Measurements from ENCODE around the gene GNL3.

The GNL3 gene

DNA sequence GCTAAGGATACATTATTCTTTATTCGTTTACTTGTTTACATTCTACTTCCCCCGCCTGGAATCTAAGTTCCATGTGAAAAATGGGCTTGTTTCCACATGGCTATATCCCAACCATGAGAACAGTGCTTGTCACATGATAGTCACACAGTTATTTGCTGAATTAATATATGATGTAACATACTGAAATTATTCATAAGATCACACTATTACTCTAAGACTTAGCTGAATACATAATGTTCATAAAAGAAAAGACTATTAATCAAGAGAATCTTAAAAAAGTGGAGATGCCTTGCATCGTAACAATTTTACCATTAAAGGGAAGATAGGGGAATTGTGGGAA lies 6.7 kb upstream of the GNL3 start:
- Mint-ChIP-seq H3K4me1 (peaks cover 37% of the 10 kb centered on the region), H3K27me3 (no peaks in the 10 kb centered on the region), H3K9me3 (no peaks in the 10 kb centered on the region), H3K36me3 (peaks cover 21% of the 10 kb centered on the region), H3K27ac (no peak overlapping the region), H3K4me3 (no peak overlapping the region)

DNA sequence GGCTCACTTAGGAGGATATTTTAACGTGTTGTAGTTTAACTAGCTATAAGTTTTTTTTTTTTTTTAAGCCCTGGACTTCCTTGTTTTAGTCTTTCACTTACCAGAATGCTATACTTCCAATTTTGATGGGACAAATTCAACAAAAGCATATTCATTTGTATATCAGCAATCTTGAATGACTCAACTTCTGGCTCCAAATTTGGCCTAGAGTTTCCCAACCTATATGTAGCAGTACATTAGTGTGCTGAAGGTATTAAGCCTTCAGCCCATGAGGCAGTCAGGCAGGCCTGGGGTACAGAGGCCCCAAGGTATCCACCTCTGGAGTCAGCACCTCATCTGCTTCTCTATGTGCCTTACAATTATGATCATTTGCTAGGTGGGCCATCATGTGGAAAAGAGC lies 6.0 kb upstream of the GNL3 start:
- Mint-ChIP-seq H3K4me3 (no peak overlapping the region), H3K9me3 (no peaks in the 10 kb centered on the region)

DNA sequence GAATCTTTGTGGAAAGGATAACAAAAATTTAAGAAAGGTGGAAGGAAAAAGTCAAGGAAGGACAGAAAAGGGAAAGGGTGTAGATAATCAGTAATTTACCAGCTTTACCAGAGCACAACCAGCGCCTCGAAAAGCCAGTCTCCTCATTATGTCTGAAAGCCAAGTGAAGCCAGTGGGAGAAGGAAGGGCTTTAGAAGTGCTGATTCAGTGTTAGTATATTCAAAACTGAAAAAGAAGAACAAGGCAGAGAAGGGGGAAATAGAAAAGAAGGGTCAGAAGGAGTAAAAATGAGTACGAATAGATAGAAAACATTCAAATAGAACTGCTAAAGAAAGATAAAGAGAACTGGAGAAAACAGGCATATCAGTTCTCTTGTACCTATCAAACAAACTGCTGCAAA lies 4.2 kb upstream of the GNL3 start:
- peak overlapping the region; percentile 66 for H3K27ac Mint-ChIP-seq
- peaks cover 49% of the 10 kb centered on the region for H3K4me1 Mint-ChIP-seq
- peak overlapping the region; percentile 31 for H3K4me3 Mint-ChIP-seq
- H3K9me3 Mint-ChIP-seq: no peaks in the 10 kb centered on the region
- peaks cover 21% of the 10 kb centered on the region for H3K36me3 Mint-ChIP-seq
- H3K27me3 Mint-ChIP-seq: no peaks in the 10 kb centered on the region

More for the DNA sequence above, 6.0 kb upstream of the GNL3 start:
- Mint-ChIP-seq H3K27ac (peak overlapping the region; percentile 77), H3K36me3 (peaks cover 21% of the 10 kb centered on the region), H3K4me1 (peaks cover 43% of the 10 kb centered on the region), H3K27me3 (no peaks in the 10 kb centered on the region)

DNA sequence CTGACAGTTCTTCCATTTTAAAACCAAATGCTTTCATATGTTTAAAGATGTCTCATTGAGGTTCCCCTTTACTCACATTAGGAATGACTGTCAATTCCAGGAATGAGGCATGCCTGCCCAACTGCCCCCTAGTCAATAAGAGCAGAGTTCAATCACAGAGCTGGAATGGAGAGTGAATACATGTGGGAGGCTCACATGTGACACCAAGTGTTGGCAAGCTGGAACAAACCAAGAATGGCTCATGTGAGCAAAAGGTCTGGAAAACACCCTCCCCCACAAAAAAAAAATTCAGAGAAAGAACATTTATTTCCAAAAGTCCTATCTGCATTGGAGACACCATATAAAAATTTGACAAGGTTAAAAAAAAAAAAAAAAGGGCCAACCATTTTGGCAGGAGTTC lies 3.8 kb upstream of the GNL3 start:
- H3K9me3 Mint-ChIP-seq: no peaks in the 10 kb centered on the region
- peaks cover 53% of the 10 kb centered on the region for H3K4me1 Mint-ChIP-seq
- peak overlapping the region; percentile 31 for H3K4me3 Mint-ChIP-seq
- H3K27me3 Mint-ChIP-seq: no peaks in the 10 kb centered on the region
- peaks cover 20% of the 10 kb centered on the region for H3K36me3 Mint-ChIP-seq
- peak overlapping the region; percentile 66 for H3K27ac Mint-ChIP-seq

DNA sequence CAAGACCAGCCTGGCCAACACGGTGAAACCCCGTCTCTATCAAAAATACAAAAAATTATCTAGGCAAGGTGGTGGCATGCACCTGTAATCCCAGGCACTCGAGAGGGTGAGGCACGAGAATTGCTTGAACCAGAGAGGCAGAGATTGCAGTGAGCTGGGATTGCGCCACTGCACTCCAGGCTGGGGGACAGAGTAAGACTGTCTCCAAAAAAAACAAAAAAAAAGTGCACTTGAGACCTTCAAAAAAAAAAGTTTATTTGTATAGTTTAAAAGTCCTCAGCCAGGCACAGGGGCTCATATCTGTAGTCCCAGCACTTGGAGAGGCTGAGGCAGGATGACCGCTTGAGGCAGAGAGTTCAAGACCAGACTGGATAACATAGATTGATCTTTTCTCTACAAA lies 2.2 kb upstream of the GNL3 start:
- H3K9me3 Mint-ChIP-seq: no peaks in the 10 kb centered on the region
- H3K36me3 Mint-ChIP-seq: peaks cover 22% of the 10 kb centered on the region
- peak overlapping the region; percentile 55 for H3K27ac Mint-ChIP-seq
- H3K4me1 Mint-ChIP-seq: peaks cover 69% of the 10 kb centered on the region
- H3K27me3 Mint-ChIP-seq: no peaks in the 10 kb centered on the region
- peak overlapping the region; percentile 96 for H3K4me3 Mint-ChIP-seq

DNA sequence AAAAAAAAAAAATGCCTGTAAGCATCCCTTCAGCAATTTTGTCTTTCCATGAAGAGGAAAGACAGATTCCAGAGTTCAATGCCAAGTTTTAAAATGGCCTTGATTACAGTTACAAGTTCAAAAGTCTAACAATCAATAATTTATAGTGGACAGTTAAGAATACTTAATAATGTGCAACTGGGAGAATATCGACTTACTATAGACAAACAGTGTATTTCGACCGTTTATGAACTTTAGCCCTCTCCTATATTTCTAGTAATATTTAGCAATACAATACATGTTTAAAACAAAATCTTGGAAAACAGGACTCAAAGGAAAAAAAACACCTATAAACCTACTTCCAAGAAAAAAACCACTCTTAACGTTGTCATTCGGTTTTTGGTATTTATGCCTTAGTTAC lies 1.6 kb upstream of the GNL3 start:
- Mint-ChIP-seq H3K27ac (peak overlapping the region; percentile 55), H3K4me1 (peaks cover 72% of the 10 kb centered on the region), H3K36me3 (peaks cover 25% of the 10 kb centered on the region), H3K27me3 (no peaks in the 10 kb centered on the region), H3K4me3 (peak overlapping the region; percentile 96), H3K9me3 (no peaks in the 10 kb centered on the region)

DNA sequence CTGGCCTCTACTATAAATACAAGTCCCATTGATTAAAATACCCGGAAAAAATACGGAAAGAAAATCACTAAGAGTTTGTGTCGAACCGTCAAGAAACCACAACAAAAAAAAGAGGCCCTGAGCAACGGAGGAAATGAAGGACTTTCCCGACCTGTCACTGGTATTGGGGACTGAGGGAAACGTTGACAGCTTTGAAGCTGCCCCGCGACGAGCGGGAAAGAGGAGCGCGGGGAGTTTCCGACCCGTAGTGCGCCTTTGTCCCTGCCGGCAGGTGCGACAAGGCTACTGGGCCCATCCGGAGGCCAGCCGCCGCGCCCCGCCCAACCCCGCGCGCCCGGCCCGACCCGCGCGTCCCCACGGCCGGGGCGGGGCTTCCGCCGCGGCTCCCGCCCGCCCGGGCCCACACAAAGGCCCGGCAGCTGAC lies 535 bp upstream of the GNL3 start:
- Mint-ChIP-seq H3K4me3 (peak overlapping the region; percentile 96), H3K36me3 (peaks cover 26% of the 10 kb centered on the region), H3K4me1 (peaks cover 73% of the 10 kb centered on the region), H3K27me3 (no peaks in the 10 kb centered on the region), H3K9me3 (no peaks in the 10 kb centered on the region), H3K27ac (peak overlapping the region; percentile 97)

DNA sequence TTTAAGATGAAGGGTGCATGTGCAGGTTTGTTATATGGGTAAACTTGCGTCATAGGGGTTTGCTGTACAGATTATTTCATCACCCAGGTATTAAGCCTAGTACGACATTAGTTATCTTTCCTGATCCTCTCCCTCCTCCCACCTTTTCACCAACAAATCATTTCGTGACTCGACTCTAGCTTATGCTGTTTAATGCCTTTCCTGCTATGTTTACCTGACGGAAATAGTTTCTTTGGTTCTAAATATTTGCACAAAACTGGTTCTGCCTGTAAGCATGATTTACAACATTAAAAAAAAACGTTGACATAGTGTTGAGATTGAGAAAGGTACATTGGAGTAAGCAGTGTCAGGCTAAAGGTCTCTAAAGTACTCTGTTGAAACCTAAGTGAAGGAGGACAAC lies 2.4 kb downstream of the GNL3 start:
- peak overlapping the region; percentile 97 for H3K27ac Mint-ChIP-seq
- no peaks in the 10 kb centered on the region for H3K9me3 Mint-ChIP-seq
- peaks cover 32% of the 10 kb centered on the region for H3K36me3 Mint-ChIP-seq
- H3K4me3 Mint-ChIP-seq: peak overlapping the region; percentile 93
- no peaks in the 10 kb centered on the region for H3K27me3 Mint-ChIP-seq
- H3K4me1 Mint-ChIP-seq: peaks cover 67% of the 10 kb centered on the region

DNA sequence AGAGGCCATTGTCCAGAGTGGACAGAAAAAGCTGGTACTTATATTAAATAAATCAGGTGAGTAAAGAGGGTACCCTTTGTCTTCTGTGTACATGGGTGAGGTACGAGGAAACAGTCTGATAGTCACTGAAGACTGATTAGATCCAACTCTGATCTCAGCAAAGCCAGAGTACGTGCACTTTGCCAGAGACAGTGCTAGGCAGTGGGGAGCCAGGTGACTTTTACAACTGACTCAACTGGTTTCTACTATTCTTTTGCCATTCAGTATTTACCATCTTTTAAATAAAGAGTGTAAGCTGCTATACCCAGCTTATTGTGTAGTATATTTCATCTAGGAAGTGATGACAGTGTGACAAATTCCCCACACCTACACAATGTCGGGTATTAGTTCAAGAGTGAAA lies 3.3 kb downstream of the GNL3 start:
- Mint-ChIP-seq H3K9me3 (no peaks in the 10 kb centered on the region), H3K4me1 (peaks cover 72% of the 10 kb centered on the region), H3K27ac (peak overlapping the region; percentile 97), H3K36me3 (peaks cover 36% of the 10 kb centered on the region), H3K27me3 (no peaks in the 10 kb centered on the region), H3K4me3 (peak overlapping the region; percentile 93)

DNA sequence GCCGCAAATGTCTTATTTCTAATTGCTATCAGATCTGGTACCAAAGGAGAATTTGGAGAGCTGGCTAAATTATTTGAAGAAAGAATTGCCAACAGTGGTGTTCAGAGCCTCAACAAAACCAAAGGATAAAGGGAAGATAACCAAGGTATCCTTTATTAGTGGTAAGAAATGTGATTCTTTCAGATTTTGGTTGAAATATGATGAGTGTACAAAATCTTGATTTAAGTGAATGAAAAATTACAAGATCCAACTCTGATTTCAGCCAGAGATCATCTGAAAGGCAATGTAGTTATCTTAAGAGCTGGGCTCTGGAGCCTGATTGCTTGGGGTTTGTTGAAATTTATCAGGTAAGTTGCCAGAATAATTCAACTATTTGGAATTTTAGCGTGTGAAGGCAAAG lies 4.7 kb downstream of the GNL3 start:
- Mint-ChIP-seq H3K27ac (peak overlapping the region; percentile 42), H3K4me3 (peak overlapping the region; percentile 35), H3K36me3 (peaks cover 40% of the 10 kb centered on the region), H3K9me3 (no peaks in the 10 kb centered on the region), H3K27me3 (no peaks in the 10 kb centered on the region), H3K4me1 (peaks cover 60% of the 10 kb centered on the region)

DNA sequence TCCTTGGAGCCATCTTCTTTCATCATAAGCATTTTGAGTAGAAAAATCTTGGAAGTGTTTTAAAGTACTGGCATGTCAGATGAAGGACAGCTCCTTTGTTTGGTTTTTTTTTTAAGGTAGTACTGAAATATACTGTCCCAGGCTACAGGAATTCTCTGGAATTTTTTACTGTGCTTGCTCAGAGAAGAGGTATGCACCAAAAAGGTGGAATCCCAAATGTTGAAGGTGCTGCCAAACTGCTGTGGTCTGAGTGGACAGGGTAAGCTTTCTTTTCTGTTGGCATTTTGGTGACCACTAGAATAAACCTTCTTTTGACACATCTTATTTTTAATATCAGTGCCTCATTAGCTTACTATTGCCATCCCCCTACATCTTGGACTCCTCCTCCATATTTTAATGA lies 7.2 kb downstream of the GNL3 start:
- H3K4me3 Mint-ChIP-seq: peak overlapping the region; percentile 49
- peak overlapping the region; percentile 84 for H3K27ac Mint-ChIP-seq
- peaks cover 49% of the 10 kb centered on the region for H3K4me1 Mint-ChIP-seq
- H3K36me3 Mint-ChIP-seq: peaks cover 33% of the 10 kb centered on the region
- no peaks in the 10 kb centered on the region for H3K27me3 Mint-ChIP-seq
- no peaks in the 10 kb centered on the region for H3K9me3 Mint-ChIP-seq

DNA sequence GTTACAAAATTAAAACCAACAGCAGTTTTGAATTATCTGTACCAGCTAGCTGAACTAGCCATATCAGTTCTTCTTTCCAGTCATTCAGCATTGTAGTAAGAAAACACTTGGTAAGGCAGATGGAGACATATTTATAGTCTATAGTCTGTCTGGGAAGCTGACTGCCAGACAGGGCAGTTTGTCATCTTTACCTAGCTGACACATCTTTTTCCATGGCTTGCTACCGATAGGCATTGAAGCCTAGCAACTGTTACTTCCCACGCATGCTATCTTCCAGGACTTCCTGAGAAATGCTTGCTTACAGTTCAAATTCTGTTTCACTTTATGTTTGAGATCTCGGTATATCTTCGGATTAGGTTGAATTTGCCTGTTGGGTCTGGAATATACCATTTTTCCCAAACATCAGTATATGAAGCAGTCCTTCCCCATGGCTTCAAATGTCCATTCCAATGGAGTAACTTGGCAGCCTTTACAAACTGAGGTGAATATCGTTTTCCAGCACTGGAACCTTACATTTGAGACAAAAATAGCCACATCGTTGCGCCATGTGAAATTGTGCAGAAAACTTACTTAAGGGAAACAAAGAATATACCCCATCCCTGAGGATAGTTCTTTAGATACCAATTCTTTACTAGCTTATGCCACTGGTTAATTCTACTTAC lies 8.8 kb downstream of the GNL3 start:
- peaks cover 34% of the 10 kb centered on the region for H3K4me1 Mint-ChIP-seq
- H3K9me3 Mint-ChIP-seq: no peaks in the 10 kb centered on the region
- H3K27me3 Mint-ChIP-seq: no peaks in the 10 kb centered on the region
- no peak overlapping the region for H3K4me3 Mint-ChIP-seq
- H3K27ac Mint-ChIP-seq: peak overlapping the region; percentile 72
- peaks cover 19% of the 10 kb centered on the region for H3K36me3 Mint-ChIP-seq

DNA sequence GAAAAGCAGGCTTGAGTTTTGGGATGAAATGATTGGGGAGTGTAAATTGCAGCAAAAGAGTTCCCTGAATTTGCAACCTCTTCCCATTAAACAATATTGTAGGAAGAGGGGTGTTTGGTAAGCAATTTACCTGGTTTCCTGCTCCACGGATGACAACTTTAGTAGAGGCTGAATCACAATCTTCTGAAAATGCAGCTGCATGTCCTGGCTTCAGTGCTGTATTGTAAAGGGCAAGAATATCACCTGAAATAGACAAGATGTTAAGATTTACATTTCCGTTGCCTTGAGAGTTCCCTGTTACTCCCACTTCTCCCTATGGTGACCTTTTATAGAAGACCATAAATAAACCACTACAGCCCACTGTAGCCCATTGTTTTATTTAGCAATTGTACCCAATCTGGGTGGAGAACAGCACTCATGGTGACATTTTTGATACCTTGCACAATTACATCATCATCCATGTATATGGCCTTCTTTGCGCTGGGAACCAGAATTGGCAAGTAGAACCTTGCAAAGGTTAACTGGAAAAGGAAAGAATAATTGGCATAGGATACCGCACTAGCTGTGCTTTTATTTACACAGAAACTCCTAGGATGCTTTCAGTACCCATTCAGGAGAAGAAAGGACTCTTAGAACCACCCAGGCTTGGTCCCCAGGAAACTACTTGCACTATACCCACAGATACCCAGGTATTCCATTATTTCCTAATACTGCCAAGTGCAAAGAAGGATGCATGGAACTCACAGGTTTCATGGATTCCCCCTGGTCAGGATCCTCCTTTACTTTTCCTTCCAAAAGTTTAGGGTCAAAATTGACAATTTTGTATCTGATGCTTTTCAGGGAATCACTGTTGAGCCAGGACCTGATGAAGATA lies 10.2 kb downstream of the GNL3 start:
- Mint-ChIP-seq H3K36me3 (peaks cover 14% of the 10 kb centered on the region), H3K4me1 (peaks cover 28% of the 10 kb centered on the region), H3K9me3 (no peaks in the 10 kb centered on the region), H3K4me3 (peak overlapping the region; percentile 7), H3K27me3 (no peaks in the 10 kb centered on the region), H3K27ac (no peak overlapping the region)

DNA sequence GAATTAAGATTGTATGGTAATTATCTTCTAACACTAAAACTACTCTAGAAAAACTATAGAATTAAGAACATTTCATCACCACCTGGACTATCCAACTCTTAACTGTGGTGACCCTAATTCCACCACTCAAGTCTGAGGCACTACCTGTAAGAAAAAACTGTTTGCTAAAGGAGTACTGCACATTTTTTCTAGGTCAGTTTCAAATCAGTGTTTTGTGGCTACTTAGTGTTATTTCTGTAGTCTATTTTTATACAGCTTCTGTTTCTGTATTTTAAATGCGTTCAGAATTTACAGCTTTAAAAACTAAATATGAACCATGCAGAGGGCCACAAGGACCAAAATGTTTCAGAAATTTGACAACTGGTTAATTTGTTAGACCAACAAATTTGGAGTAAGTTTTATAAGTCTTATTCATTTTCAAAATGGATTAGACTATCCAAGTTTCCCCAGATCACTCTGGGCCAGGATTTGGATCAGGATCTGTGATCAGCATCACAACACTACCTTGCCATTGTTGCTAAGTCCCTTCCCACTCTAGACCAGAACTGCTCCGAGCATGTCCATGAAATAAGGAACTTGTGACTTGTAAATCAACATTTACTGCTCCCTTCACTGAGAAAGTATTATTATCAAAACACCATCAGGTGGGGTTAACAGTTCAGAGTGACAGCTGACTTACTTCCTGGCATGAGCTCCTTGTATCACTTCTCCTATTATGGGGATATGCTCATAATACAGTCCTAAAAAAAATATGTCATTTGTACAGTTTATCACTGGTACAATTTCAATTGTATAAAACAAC lies 11.2 kb downstream of the GNL3 start:
- H3K36me3 Mint-ChIP-seq: peaks cover 14% of the 10 kb centered on the region
- no peak overlapping the region for H3K4me3 Mint-ChIP-seq
- H3K27ac Mint-ChIP-seq: peak overlapping the region; percentile 76
- no peaks in the 10 kb centered on the region for H3K9me3 Mint-ChIP-seq
- no peaks in the 10 kb centered on the region for H3K27me3 Mint-ChIP-seq
- peaks cover 30% of the 10 kb centered on the region for H3K4me1 Mint-ChIP-seq

DNA sequence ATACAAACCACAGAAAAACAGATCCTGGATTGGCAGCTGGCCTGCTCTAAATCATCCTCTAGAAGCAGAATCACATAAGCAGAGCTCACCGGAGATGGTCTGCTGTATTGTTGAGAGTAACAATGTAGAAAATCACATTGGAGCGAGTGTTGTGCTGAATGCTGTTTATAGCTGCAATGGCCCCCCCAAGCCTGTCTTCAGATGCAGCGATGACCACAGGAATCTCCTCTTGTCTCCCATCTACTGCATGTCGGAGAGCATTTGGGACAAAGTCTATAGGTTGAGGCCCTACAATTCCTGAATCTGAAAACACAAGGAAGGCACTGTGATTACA lies 11.8 kb downstream of the GNL3 start:
- Mint-ChIP-seq H3K4me3 (no peak overlapping the region), H3K36me3 (peaks cover 14% of the 10 kb centered on the region), H3K27ac (peak overlapping the region; percentile 76), H3K9me3 (no peaks in the 10 kb centered on the region), H3K27me3 (no peaks in the 10 kb centered on the region), H3K4me1 (peaks cover 31% of the 10 kb centered on the region)

DNA sequence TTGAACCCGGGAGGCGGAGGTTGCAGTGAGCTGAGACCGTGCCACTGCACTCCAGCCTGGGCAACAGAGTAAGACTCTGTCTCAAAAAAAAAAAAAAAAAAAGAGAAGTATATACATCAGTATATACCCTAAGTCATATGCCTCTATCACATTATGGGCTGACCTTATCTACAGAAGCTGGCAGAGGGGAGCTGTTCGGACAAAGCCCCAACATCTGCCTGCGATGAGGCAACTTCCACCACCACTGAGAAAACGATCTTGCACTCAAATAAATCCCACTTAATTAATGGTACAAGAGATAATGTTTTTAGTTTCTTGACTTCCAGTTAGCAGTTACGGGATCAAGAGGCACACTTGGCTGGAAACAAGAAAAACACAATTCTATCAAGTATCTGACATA lies 17.5 kb downstream of the GNL3 start:
- H3K36me3 Mint-ChIP-seq: no peaks in the 10 kb centered on the region
- H3K27me3 Mint-ChIP-seq: no peaks in the 10 kb centered on the region
- H3K27ac Mint-ChIP-seq: no peak overlapping the region
- no peaks in the 10 kb centered on the region for H3K9me3 Mint-ChIP-seq
- H3K4me1 Mint-ChIP-seq: peaks cover 42% of the 10 kb centered on the region
- H3K4me3 Mint-ChIP-seq: peak overlapping the region; percentile 94
